GM18870 (cell line): ENCODE measurements around the gene SAMD9L.
A peak's percentile ranks its signal among the peaks of the same experiment; 100 is the strongest.

ENCODE experiments used
- ATAC-seq: cut with Tn5 transposase; IDR thresholded peaks from one replicate; pipeline ENCODE4 v1.9.1; 2021; ENCODE audit warnings: moderate library complexity; ENCODE audit not compliant: unreplicated experiment

The SAMD9L gene

GRCh38 chr7:93148144-93148543, at the start of gene SAMD9L:
Gene SAMD9L, minus strand, starts transcription at chr7:93148385. Its CDS starts 12,414 bp downstream, at chr7:93135971.
- ATAC-seq = peak; percentile 64

DNA sequence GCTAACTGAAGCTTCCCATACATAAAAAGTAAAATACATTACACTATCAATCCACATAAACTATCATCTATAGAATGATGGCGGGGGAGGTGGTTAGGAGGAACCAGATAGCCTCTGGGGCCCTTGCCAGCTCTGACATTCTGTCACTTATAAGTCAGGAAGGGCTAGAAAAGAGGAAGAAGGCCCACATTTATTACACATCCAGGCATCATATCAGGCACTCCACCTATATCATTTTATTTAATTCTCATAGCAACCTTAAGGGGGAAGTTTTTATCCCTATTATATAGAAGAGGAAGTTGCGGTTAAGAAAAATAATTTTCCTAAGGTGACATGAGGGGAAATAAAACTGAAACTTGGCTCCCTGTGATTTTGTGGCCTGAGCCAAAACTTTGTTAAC, 48.2 kb upstream of the SAMD9L start:
- ATAC-seq = no peak

GRCh38 chr7:93194386-93194785, 46.2 kb upstream of the SAMD9L start:
- ATAC-seq = no peak

- no peak for ATAC-seq
Observed at GRCh38 chr7:93188870-93189634, 40.9 kb upstream of the SAMD9L start.

- no peak for ATAC-seq
Observed at GRCh38 chr7:93185303-93186027, 37.3 kb upstream of the SAMD9L start.

- no peak for ATAC-seq
Observed at GRCh38 chr7:93179173-93179572, 31.0 kb upstream of the SAMD9L start.

- ATAC-seq = no peak
Observed at GRCh38 chr7:93178213-93178612, 30.0 kb upstream of the SAMD9L start.

DNA sequence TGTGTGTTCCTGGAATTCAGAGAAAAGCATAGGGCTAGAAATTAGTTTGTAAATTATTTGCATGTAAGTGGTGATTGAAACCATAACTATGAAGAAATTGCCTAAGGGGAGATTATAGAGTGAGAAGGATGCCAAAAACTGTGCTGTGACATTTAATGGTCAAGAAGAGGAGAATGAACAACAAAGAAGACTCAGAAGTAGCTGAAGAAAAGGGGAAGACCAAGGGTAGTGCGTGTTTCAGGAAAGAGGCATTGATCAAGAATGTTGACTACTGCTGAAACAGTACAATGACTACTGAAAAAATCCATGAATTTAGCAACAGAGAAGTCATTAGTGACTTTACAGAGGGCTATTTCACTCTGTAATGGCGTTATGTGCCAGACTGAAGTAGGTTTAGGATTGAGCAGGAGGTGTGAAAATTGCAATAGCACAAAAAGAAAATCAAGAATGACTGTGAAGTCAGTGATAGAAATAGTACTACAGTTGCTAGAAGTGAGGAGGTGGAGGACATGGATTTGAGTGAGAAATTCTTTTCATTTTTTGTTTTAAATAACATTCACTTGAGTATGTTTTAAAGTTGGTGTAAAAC, 28.9 kb upstream of the SAMD9L start:
- no peak for ATAC-seq

DNA sequence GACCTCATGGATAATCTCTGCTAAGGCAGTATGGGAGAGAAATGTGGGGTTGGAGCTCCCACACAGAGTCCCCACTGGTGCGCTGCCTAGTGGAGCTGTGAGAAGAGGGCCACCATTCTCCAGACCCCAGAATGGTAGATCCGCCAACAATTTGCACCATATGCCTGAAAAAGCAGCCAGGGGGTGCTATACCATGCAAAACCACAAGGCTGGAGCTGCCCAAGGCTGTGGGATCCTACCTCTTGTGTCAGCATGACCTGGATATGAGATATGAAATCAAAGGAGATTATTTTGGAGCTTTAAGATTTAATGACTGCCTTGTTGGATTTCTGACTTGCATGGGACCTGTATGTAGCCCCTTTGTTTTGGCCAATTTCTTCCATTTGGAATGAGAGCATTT, 27.0 kb upstream of the SAMD9L start:
- ATAC-seq = no peak

DNA sequence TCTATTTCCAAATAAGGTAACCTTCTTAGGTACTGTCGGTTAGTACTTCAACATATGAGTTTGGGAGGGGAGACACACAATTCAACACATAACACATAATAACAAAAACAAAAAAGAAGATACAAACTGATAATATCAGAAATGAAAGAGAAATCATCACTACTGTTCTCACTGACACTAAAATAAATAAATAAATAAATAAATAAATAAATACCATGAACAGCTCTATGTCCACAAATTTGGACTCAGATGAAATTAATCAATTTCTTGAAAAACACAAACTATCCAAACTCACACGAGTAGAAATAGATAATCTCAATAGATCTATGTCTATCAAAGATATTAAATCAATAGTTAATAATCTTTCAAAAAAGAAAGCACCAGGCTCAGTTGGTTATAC, 24.5 kb upstream of the SAMD9L start:
- no peak for ATAC-seq

DNA sequence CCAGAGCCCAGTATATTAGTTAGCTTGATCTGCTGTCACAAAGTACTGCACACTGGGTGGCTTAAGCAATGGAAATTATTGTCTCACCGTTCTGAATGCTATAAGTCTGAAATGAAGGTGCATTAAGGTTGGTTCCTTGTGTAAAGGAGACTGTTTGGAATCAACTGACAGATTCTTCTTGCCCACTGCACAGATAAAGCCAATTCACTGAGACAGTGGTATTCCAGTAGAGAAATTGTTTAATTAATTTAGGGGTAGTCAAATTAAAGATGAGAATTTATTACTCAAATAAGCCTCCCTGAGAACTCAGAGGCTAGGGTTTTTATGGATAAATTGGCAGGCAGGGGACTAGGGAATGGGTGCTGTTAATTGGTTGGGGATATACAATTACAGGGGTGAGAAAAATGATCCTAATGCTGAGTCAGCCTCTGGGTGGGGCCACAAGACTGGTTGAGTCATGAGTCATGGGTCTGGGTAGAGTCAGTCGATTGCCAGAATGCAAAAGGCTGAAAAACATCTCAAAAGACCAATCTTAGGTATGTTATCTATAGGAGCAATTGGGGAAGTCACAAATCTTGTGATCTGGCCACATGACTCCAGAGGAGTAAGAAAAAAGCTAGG, 23.5 kb upstream of the SAMD9L start:
- ATAC-seq = no peak

GRCh38 chr7:93165447-93165846, 17.3 kb upstream of the SAMD9L start:
- ATAC-seq = peak; percentile 100

- ATAC-seq = no peak
Observed at GRCh38 chr7:93164766-93165165, 16.6 kb upstream of the SAMD9L start.

GRCh38 chr7:93161181-93161762, 13.1 kb upstream of the SAMD9L start:
- ATAC-seq = no peak

- ATAC-seq = no peak
Observed at GRCh38 chr7:93160410-93160809, 12.2 kb upstream of the SAMD9L start.

GRCh38 chr7:93159490-93159889, 11.3 kb upstream of the SAMD9L start:
- no peak for ATAC-seq

DNA sequence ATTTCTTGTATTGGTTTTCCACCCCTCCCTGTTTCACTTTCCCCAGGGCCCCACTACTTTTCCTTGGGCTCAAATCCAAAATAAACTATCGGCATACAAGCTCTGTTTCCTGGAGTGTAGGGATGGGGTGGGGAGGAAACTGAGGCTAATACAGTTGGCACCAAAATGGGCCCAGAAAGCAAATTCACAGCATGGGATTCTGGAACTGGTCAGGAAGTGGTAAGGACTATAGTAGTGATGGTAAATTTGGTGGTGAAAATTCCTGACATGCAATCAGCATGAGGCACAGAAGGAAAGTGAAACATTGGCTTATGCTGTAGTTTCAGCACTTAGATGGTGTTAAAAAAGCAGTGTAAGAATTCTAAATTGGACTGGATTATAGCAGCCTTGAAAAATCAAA, 8.7 kb upstream of the SAMD9L start:
- no peak for ATAC-seq

DNA sequence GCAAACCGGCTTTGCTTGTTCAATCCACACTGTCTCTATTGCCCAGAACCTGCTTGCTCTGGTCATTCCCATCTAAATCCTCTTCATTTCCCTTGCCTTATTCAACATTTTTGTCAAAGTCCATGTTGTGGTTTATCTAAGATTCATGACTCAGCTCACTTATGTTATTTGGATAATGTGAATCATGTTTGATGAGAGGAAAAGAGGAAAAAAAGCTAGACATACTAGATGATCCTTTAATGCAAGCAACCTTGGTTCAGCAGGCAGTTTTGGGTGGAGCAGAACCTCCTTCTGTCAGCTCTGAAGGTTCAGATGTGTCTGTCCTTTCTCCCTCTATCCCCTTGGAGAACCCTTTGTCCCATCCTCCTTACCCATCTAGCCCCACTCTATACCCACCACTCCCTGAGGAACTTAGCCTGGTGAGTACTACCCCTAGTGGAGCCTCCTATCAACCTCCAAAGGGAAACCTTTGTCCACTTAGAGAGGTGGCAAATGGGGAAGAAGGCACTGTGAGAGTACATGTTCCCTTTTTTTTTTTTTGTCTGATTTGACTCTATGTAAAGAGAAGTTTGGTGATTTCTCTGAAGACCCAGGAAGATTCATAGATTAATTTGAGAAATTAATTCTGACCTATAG, 2.1 kb upstream of the SAMD9L start:
- no peak for ATAC-seq

DNA sequence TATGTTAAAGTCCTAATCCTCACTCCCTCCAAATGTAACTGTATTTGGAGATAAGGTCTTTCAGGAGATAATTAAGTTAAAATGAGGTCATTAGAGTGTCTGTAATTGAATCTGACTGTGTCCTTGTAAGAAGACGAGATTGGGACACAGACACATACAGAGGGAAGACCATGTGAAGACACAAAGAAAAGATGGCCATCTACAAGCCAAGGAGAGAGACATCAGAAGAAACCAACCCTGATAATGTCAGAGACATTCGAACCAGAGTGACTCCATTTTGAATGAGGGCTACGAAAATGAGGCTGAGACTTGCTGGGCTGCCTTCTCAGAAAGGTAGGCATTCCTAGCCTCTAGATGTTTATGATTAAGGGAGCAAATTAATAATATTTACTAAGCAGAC, 542 bp upstream of the SAMD9L start:
- no peak for ATAC-seq

DNA sequence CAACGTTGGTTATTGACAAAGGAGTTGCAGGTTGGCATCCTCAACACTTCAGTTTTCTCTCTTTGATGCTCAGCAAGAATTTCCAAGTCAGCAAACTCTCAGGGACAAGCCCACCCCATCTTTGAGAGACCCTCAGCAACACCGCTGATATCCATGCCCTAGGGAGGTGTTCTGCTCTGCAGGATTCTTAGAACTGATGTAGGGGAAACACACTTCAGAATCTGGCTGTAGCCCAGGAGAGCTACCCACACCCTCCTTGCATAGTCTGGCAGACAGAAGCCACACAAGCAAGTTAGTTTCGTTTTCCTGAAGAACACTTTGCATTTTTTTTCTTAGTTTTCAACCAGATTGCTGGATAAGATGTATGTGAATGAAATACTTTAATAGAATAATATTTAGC, 822 bp downstream of the SAMD9L start:
- peak; percentile 83 for ATAC-seq
